ENCODE data around the gene GAS1.

GAS1 gene

GRCh38 chr9:86974421-86974820, 27.1 kb upstream of the GAS1 start:
- TF ChIP-seq FOXM1 (IDR thresholded peaks at IDR 0.05; ENCODE audit: borderline replicate concordance) (no peak), L3MBTL2 (conservative IDR thresholded peaks at IDR 0.05) (no peak), ZNF384 (IDR thresholded peaks at IDR 0.05) (no peak), ARNT (IDR thresholded peaks at IDR 0.05) (no peak), LEF1 (IDR thresholded peaks at IDR 0.05; ENCODE audit: borderline replicate concordance) (no peak), PKNOX1 (IDR thresholded peaks at IDR 0.05) (no peak), BHLHE40 (IDR thresholded peaks at IDR 0.05; ENCODE audit: borderline replicate concordance) (no peak), TARDBP (IDR thresholded peaks at IDR 0.05) (no peak), NFRKB (IDR thresholded peaks at IDR 0.05) (no peak), FOXA1 (IDR thresholded peaks at IDR 0.05) (no peak), CTBP1 (IDR thresholded peaks at IDR 0.05; ENCODE audit: borderline replicate concordance) (no peak), HDGF (IDR thresholded peaks at IDR 0.05; ENCODE audit: borderline replicate concordance) (no peak), SUZ12 (IDR thresholded peaks at IDR 0.05) (no peak), FOXK2 (IDR thresholded peaks at IDR 0.05) (no peak), SP1 (IDR thresholded peaks at IDR 0.05) (no peak), ELF4 (IDR thresholded peaks at IDR 0.05) (no peak)
- ChIA-PET POLR2A (no interaction called here), CTCF (no interaction called here)

GRCh38 chr9:86971742-86972141, 24.4 kb upstream of the GAS1 start:
- ChIA-PET POLR2A (no interaction called here), CTCF (no interaction called here)
- no peak for DNase-seq (ENCODE audit: extremely low spot score)
- TF ChIP-seq SP1 (IDR thresholded peaks at IDR 0.05) (no peak), ZNF384 (IDR thresholded peaks at IDR 0.05) (no peak), TARDBP (IDR thresholded peaks at IDR 0.05) (no peak)

More at GRCh38 chr9:86974421-86974820, 27.1 kb upstream of the GAS1 start:
- no peak for DNase-seq (ENCODE audit: extremely low spot score)

GRCh38 chr9:86968258-86968920, 21.1 kb upstream of the GAS1 start:
- ChIA-PET POLR2A (no interaction called here), CTCF (no interaction called here)
- no peak for DNase-seq (ENCODE audit: extremely low spot score)
- TF ChIP-seq FOXA1 (IDR thresholded peaks at IDR 0.05) (no peak), ELF4 (IDR thresholded peaks at IDR 0.05) (no peak), FOXK2 (IDR thresholded peaks at IDR 0.05) (no peak), BHLHE40 (IDR thresholded peaks at IDR 0.05; ENCODE audit: borderline replicate concordance) (no peak), ARNT (IDR thresholded peaks at IDR 0.05) (no peak), CTBP1 (IDR thresholded peaks at IDR 0.05; ENCODE audit: borderline replicate concordance) (no peak), L3MBTL2 (conservative IDR thresholded peaks at IDR 0.05) (no peak), SUZ12 (IDR thresholded peaks at IDR 0.05) (no peak), FOXM1 (IDR thresholded peaks at IDR 0.05; ENCODE audit: borderline replicate concordance) (no peak), NFRKB (IDR thresholded peaks at IDR 0.05) (no peak), HDGF (IDR thresholded peaks at IDR 0.05; ENCODE audit: borderline replicate concordance) (no peak), LEF1 (IDR thresholded peaks at IDR 0.05; ENCODE audit: borderline replicate concordance) (no peak), ZNF384 (IDR thresholded peaks at IDR 0.05) (no peak), SP1 (IDR thresholded peaks at IDR 0.05) (no peak), TARDBP (IDR thresholded peaks at IDR 0.05) (no peak), PKNOX1 (IDR thresholded peaks at IDR 0.05) (no peak)

GRCh38 chr9:86966852-86967511, 19.7 kb upstream of the GAS1 start:
- no peak for TF ChIP-seq SUZ12 (IDR thresholded peaks at IDR 0.05)
- TF ChIP-seq FOXA1 (IDR thresholded peaks at IDR 0.05) = no peak
- TF ChIP-seq ELF4 (IDR thresholded peaks at IDR 0.05) = no peak
- TF ChIP-seq FOXM1 (IDR thresholded peaks at IDR 0.05; ENCODE audit: borderline replicate concordance) = no peak
- TF ChIP-seq TARDBP (IDR thresholded peaks at IDR 0.05) = no peak
- TF ChIP-seq ZNF384 (IDR thresholded peaks at IDR 0.05) = no peak
- no peak for TF ChIP-seq NFRKB (IDR thresholded peaks at IDR 0.05)
- TF ChIP-seq FOXK2 (IDR thresholded peaks at IDR 0.05) = no peak
- CTCF ChIA-PET = no interaction called here
- POLR2A ChIA-PET = no interaction called here
- DNase-seq (ENCODE audit: extremely low spot score) = no peak

GRCh38 chr9:86965636-86966395, 18.5 kb upstream of the GAS1 start:
- CTCF ChIA-PET = no interaction called here
- POLR2A ChIA-PET = no interaction called here
- no peak for TF ChIP-seq ARNT (IDR thresholded peaks at IDR 0.05)
- TF ChIP-seq FOXM1 (IDR thresholded peaks at IDR 0.05; ENCODE audit: borderline replicate concordance) = no peak
- no peak for TF ChIP-seq BHLHE40 (IDR thresholded peaks at IDR 0.05; ENCODE audit: borderline replicate concordance)
- DNase-seq (ENCODE audit: extremely low spot score) = no peak

GRCh38 chr9:86962692-86963091, 15.4 kb upstream of the GAS1 start:
- ChIA-PET CTCF (no interaction called here), POLR2A (no interaction called here)
- DNase-seq (ENCODE audit: extremely low spot score) = no peak
- TF ChIP-seq PKNOX1 (IDR thresholded peaks at IDR 0.05) (no peak), L3MBTL2 (conservative IDR thresholded peaks at IDR 0.05) (no peak), FOXA1 (IDR thresholded peaks at IDR 0.05) (no peak), LEF1 (IDR thresholded peaks at IDR 0.05; ENCODE audit: borderline replicate concordance) (no peak), SUZ12 (IDR thresholded peaks at IDR 0.05) (no peak), FOXM1 (IDR thresholded peaks at IDR 0.05; ENCODE audit: borderline replicate concordance) (no peak), ZNF384 (IDR thresholded peaks at IDR 0.05) (no peak), SP1 (IDR thresholded peaks at IDR 0.05) (no peak), FOXK2 (IDR thresholded peaks at IDR 0.05) (no peak), ELF4 (IDR thresholded peaks at IDR 0.05) (no peak), HDGF (IDR thresholded peaks at IDR 0.05; ENCODE audit: borderline replicate concordance) (no peak), ARNT (IDR thresholded peaks at IDR 0.05) (no peak), BHLHE40 (IDR thresholded peaks at IDR 0.05; ENCODE audit: borderline replicate concordance) (no peak)
